OCI-LY1 (cell line): ENCODE results near the gene LCOR.

ENCODE experiments used
- CTCF ChIP-seq: fragments of 200-600 bp; sonication (generic), shearing (Covaris generic); IDR thresholded peaks from 2 replicates; pipeline ENCODE4 v1.5.1; 2017; ENCODE audit warnings: mild to moderate bottlenecking, antibody characterized with exemption, low read length, moderate library complexity, mixed read lengths
- EZH2 ChIP-seq: fragments of 200-600 bp; sonication (generic), shearing (Covaris generic); IDR thresholded peaks from 2 replicates; pipeline ENCODE4 v1.8.0; 2017; ENCODE audit warnings: borderline replicate concordance, mixed run types, mild to moderate bottlenecking, antibody characterized with exemption, low read length, moderate library complexity, mixed read lengths

- TF ChIP-seq CTCF (no peak), EZH2 (no peak)
Observed at GRCh38 chr10:97002670-97003069, 170.6 kb downstream of the LCOR start.
